WERI-Rb-1 (cell line): Measurements from ENCODE around the gene AGR2.

ENCODE experiments used
- DNase-seq: peaks from one replicate; pipeline ENCODE4 v3.0.0-alpha.2; 2020
- H3K27ac ChIP-seq: fragments of 250-450 bp; sonication (Bioruptor Pico); 2 replicates; pipeline ENCODE4 v1.5.1; 2020; ENCODE audit warnings: mild to moderate bottlenecking, moderate library complexity
- H3K27me3 ChIP-seq: fragments of 250-450 bp; sonication (Bioruptor Pico); 2 replicates; pipeline ENCODE4 v1.5.1; 2021; ENCODE audit warnings: mild to moderate bottlenecking, low read depth, moderate library complexity; ENCODE audit not compliant: insufficient read depth, severe bottlenecking
- H3K36me3 ChIP-seq: fragments of 250-450 bp; sonication (Bioruptor Pico); 2 replicates; pipeline ENCODE4 v1.5.1; 2020; ENCODE audit warnings: mild to moderate bottlenecking, moderate library complexity
- H3K4me3 ChIP-seq: 2 replicates; pipeline ENCODE4 v1.5.1; 2011; ENCODE audit warnings: low read depth, mild to moderate bottlenecking, control low read depth, low read length
- H3K9me3 ChIP-seq: fragments of 250-450 bp; sonication (Bioruptor Pico); 2 replicates; pipeline ENCODE4 v1.5.1; 2021; ENCODE audit warnings: mild to moderate bottlenecking, moderate library complexity; ENCODE audit not compliant: severe bottlenecking
- TF ChIP-seq, protein P1 (sequence below): IDR thresholded peaks from 2 replicates; pipeline ENCODE4 v1.5.1; 2011; ENCODE audit warnings: low read depth, mild to moderate bottlenecking, control low read depth, inconsistent platforms, low read length

Gene AGR2

GRCh38 chr7:16759840-16760239 is 45.0 kb downstream of the AGR2 start:
- Histone ChIP-seq H3K27ac (no peak overlapping the region), H3K9me3 (no peaks in the 10 kb centered on the region), H3K36me3 (no peaks in the 10 kb centered on the region; the same call in none of the 2 replicates), H3K4me3 (no peak overlapping the region), H3K27me3 (no peaks in the 10 kb centered on the region)
- TF ChIP-seq, protein P1, sequence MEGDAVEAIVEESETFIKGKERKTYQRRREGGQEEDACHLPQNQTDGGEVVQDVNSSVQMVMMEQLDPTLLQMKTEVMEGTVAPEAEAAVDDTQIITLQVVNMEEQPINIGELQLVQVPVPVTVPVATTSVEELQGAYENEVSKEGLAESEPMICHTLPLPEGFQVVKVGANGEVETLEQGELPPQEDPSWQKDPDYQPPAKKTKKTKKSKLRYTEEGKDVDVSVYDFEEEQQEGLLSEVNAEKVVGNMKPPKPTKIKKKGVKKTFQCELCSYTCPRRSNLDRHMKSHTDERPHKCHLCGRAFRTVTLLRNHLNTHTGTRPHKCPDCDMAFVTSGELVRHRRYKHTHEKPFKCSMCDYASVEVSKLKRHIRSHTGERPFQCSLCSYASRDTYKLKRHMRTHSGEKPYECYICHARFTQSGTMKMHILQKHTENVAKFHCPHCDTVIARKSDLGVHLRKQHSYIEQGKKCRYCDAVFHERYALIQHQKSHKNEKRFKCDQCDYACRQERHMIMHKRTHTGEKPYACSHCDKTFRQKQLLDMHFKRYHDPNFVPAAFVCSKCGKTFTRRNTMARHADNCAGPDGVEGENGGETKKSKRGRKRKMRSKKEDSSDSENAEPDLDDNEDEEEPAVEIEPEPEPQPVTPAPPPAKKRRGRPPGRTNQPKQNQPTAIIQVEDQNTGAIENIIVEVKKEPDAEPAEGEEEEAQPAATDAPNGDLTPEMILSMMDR = no peak
- no peak for DNase-seq

DNA sequence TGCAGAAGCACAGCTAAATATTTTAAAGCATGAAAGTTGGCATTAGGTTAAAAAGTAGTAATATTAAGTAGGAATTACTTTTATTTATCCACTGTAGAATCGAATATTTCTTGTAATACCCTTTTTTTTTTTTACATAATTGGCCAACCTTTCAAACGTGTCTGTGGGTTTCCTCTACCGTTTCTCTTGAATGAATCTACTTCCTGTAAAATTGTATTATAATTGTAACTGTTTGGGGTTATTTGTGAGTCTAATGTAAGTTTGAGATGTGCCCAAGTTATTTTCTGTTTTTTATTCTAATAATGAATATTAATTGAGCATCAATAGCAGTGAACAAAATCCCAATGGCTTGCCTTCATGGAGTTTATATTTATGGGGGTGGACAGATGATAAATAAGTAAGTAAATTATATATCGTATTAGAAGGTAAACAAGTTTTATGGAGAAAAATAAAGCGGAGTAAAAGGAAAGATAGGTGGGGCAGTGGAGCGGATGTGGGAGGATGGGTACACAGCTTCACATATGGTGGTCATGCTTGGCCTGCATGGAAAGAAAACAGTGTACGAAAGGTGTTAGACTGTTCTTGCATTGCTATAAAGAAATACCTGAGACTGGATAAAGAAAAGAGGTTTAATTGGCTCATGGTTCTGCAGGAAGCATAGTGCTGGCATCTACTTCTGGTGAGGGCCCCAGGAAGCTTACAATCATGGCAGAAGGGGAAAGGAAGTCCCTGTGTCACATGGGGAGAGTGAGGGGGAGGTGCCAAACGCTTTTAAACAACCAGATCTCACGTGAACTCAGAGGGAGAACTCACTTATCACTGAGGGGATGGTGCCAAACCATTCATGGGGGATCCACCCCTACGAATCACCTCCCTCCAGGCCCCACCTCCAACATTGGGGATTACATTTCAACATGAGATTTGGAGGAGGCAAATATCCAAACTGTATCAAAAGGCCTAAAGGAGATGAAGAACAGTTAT is 45.9 kb downstream of the AGR2 start:
- no peaks in the 10 kb centered on the region for H3K27me3 ChIP-seq
- no peaks in the 10 kb centered on the region; the same call in none of the 2 replicates for H3K36me3 ChIP-seq
- DNase-seq = no peak
- no peak overlapping the region for H3K27ac ChIP-seq
- no peaks in the 10 kb centered on the region for H3K9me3 ChIP-seq
- H3K4me3 ChIP-seq = no peak overlapping the region
- TF ChIP-seq, protein P1 = no peak

DNA sequence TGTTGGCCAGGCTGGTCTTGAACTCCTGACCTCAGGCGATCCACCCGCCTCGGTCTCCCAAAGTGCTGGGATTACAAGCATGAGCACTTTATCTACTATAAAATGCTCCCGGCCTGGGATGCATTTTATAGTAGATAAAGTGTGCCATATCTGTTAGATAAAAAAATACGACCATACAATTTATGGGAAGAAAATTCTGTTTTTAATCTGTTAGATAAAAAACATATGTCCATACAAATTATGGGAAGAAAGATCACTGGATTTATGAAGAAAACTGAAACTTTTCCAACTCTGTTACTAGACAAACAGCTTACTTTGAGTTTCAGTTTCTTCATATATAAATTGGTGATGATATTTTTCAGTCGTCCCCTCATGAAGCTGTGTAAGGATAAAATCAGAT is 46.8 kb downstream of the AGR2 start:
- Histone ChIP-seq H3K27ac (no peak overlapping the region), H3K27me3 (no peaks in the 10 kb centered on the region), H3K9me3 (no peaks in the 10 kb centered on the region), H3K36me3 (no peaks in the 10 kb centered on the region; the same call in none of the 2 replicates), H3K4me3 (no peak overlapping the region)
- DNase-seq = no peak
- TF ChIP-seq, protein P1 = no peak

DNA sequence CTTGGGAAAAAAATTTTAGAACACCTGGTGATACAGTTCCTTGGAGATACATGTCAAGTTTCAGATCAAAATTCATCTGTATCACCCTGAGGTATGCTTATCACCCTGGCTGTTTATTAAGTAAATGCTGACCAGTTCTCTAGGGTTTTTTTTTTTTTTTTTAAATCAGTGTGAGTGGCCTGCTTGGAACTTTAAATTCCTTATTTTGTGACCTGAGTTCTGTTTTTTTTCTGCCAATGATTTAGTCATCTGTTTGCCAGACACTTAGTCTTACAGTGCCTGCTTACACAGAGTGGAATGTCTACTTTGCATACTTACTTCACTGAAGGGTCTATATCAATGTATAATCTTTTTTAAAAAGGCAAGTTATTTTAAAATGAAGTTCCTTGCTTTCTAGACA is 49.4 kb downstream of the AGR2 start:
- H3K36me3 ChIP-seq = no peaks in the 10 kb centered on the region; the same call in 1 of the 2 replicates
- no peak for DNase-seq
- no peaks in the 10 kb centered on the region for H3K9me3 ChIP-seq
- TF ChIP-seq, protein P1 = no peak
- H3K27me3 ChIP-seq = no peaks in the 10 kb centered on the region
- H3K4me3 ChIP-seq = peak overlapping the region; percentile 82
- H3K27ac ChIP-seq = peak overlapping the region; percentile 78

DNA sequence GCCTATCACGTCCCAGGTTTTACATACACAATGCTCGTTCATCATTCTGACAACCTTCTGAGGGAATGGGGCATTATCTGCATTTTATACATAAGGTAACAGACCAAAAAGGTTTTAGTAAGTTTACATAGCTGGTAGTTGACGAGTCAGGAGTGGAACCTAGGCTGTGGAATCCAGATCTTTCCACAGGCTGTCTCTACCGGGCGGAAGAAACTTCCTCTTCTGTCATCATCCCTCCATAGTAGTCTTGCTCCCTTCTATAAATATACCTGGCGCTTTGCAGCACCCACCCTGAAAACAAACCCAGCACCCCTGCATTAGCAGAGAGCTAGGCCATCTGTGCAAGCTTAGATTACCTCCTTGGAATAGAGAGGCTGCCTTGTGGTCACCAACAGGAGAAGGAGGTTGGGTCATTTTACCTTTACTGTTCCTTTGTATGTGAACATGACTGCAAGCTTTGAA is 49.9 kb downstream of the AGR2 start:
- Histone ChIP-seq H3K36me3 (no peaks in the 10 kb centered on the region; the same call in 1 of the 2 replicates), H3K27ac (peak overlapping the region; percentile 78), H3K27me3 (no peaks in the 10 kb centered on the region), H3K4me3 (peak overlapping the region; percentile 82), H3K9me3 (no peaks in the 10 kb centered on the region)
- DNase-seq = peak; percentile 49
- TF ChIP-seq, protein P1 = no peak
